ENCODE results near the gene PRDX1.
A peak's percentile ranks its signal among the peaks of the same experiment; 100 is the strongest.
"Not testable (repeated sequence)": the region's sequence is repeated elsewhere in the genome, so short reads cannot be mapped to it uniquely, and the experiment has no call there.

The PRDX1 gene

DNA sequence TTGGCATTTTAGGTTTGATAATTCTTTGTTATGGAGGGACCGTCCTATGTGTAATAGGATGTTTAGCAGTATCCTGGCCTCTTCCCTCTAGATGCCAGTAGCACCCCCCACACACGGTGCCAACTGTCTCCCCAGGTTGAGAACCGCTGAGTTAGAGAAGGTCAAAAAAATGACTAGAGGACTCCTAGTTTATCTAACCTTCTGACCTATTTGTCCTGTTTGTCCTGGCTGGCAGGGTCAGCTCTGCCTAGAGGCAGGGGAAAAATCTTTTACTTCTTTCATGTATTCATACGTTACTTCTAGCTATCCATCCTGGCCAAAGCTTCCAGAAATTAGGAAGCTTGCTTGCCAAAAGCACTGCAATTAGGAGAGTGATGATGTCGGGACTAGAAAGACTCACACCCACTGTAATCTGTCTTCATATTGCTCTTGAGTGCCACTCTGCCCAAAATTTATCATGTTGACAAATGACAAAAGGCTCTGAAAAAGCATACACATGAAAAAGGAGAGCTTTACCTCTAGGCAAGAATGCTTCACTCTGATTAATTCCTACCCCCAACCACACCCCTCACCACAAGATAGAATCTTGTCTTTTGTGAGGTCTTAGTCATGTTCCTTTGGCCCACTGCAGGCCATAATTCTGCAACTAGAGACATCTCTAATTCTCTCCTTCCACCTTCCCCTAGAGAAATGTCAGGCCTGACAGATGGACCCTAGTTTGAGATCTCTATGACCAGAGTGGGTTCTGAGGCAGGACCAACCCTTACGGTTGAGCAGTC lies 14.5 kb upstream of the PRDX1 start:
- ChIA-PET POLR2A (interaction anchor here (1.0 to 5.6 kb wide), 4 partner anchors 9 to 15 kb away, joined by 3 to 45 read pairs (median 9); partner anchors contain the start of genes AKR1A1 and PRDX1), CTCF (interaction anchor here (0.5 kb wide), 1 partner anchor 13 kb away, joined by 3 read pairs; no protein-coding TSS in a partner anchor)
- DNase-seq (ENCODE audit: extremely low spot score) = no peak
- no peak for TF ChIP-seq SUZ12 (IDR thresholded peaks at IDR 0.05)
- TF ChIP-seq BHLHE40 (IDR thresholded peaks at IDR 0.05; ENCODE audit: borderline replicate concordance) = no peak
- TF ChIP-seq L3MBTL2 (conservative IDR thresholded peaks at IDR 0.05) = no peak
- no peak for TF ChIP-seq ARNT (IDR thresholded peaks at IDR 0.05)
- no peak for TF ChIP-seq CTBP1 (IDR thresholded peaks at IDR 0.05; ENCODE audit: borderline replicate concordance)
- TF ChIP-seq FOXM1 (IDR thresholded peaks at IDR 0.05; ENCODE audit: borderline replicate concordance) = no peak
- no peak for TF ChIP-seq FOXA1 (IDR thresholded peaks at IDR 0.05)
- TF ChIP-seq FOXK2 (IDR thresholded peaks at IDR 0.05) = no peak
- TF ChIP-seq ELF4 (IDR thresholded peaks at IDR 0.05) = no peak
- no peak for TF ChIP-seq LEF1 (IDR thresholded peaks at IDR 0.05; ENCODE audit: borderline replicate concordance)
- no peak for TF ChIP-seq NFRKB (IDR thresholded peaks at IDR 0.05)

DNA sequence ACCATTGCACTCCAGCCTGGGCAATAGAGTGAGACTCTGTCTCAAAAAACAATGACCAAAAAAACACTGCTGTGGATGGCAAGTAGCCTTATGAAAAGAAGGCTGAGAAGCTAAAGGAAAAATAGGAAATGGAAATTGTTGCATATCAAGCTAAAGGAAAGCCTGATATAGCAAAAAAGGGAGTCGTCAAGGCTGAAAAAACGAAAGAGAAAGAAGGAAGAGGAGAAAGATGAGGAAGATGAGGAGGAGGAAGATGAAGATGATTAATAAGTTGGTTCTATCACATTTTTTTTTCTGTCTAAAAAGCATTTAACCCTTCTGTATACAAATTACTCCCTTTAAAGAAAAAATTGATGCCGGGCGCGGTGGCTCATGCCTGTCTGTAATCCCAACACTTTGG lies 10.2 kb upstream of the PRDX1 start:
- ChIA-PET CTCF (no interaction called here), POLR2A (interaction anchor here (2.5 kb wide), 1 partner anchor 10 kb away, joined by 10 read pairs; the partner anchor contains the start of gene PRDX1)
- no peak for DNase-seq (ENCODE audit: extremely low spot score)
- TF ChIP-seq HDGF (IDR thresholded peaks at IDR 0.05; ENCODE audit: borderline replicate concordance) (no peak), ARNT (IDR thresholded peaks at IDR 0.05) (no peak), FOXA1 (IDR thresholded peaks at IDR 0.05) (no peak), CTBP1 (IDR thresholded peaks at IDR 0.05; ENCODE audit: borderline replicate concordance) (no peak), FOXM1 (IDR thresholded peaks at IDR 0.05; ENCODE audit: borderline replicate concordance) (no peak), TARDBP (IDR thresholded peaks at IDR 0.05) (no peak), FOXK2 (IDR thresholded peaks at IDR 0.05) (no peak), BHLHE40 (IDR thresholded peaks at IDR 0.05; ENCODE audit: borderline replicate concordance) (no peak), SP1 (IDR thresholded peaks at IDR 0.05) (no peak), NFRKB (IDR thresholded peaks at IDR 0.05) (no peak), ELF4 (IDR thresholded peaks at IDR 0.05) (no peak), LEF1 (IDR thresholded peaks at IDR 0.05; ENCODE audit: borderline replicate concordance) (no peak), ZNF384 (IDR thresholded peaks at IDR 0.05) (no peak)
- TF ChIP-seq, protein P1, sequence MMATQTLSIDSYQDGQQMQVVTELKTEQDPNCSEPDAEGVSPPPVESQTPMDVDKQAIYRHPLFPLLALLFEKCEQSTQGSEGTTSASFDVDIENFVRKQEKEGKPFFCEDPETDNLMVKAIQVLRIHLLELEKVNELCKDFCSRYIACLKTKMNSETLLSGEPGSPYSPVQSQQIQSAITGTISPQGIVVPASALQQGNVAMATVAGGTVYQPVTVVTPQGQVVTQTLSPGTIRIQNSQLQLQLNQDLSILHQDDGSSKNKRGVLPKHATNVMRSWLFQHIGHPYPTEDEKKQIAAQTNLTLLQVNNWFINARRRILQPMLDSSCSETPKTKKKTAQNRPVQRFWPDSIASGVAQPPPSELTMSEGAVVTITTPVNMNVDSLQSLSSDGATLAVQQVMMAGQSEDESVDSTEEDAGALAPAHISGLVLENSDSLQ (IDR thresholded peaks at IDR 0.05) = no peak

DNA sequence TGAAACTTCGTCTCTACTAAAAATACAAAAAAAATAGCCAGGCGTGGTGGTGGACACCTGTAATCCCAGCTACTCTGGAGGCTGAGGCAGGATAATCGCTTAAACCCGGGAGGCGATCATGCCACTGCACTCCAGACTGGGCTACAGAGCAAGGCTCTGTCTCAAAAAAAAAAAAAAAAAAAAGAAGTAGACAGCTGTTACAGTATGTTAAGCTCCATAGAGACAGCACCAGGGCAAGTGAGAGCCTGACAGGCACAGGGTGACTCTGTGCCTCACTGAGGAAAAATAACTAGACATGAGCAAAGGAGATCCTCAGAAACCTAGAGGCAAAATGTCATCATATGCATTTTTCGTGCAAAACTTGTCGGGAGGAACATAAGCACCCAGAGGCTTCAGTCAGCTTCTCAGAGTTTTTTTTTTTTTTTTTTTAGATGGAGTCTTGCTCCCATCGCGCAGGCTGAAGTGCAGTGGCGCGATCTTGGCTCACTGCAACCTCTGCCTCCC lies 9.0 kb upstream of the PRDX1 start:
- ChIA-PET POLR2A (interaction anchor here (2.2 kb wide), 1 partner anchor 9 kb away, joined by 8 read pairs; the partner anchor contains the start of gene PRDX1), CTCF (interaction anchor here (0.6 kb wide), 1 partner anchor 36 kb away, joined by 3 read pairs; no protein-coding TSS in a partner anchor)
- no peak for DNase-seq (ENCODE audit: extremely low spot score)

DNA sequence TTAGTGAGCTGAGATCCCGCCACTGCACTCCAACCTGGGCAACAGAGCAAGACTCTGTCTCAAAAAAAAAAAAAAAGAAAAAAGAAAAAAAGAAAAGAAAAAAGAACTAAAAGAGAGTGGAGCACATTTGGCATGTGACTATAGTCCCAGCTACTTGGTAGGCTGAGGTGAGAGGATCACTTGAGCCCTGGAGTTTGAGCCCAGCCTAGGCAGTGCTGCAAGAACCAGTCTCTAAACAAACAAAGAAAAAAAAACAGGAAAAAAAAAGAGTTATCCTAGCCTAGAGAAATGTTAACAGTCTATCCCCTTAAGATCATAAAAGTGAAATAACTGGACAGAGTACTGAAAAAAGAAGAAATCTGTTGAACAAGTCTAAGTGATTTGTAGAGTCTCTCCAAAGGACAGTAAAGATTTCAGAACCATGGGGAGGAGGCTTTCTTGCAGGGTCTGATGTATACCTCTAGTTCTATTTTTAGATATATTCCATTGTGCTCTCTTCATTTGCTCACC lies 4.5 kb upstream of the PRDX1 start:
- no peak for DNase-seq (ENCODE audit: extremely low spot score)
- TF ChIP-seq FOXA1 (IDR thresholded peaks at IDR 0.05) (no peak), SP1 (IDR thresholded peaks at IDR 0.05) (no peak), BHLHE40 (IDR thresholded peaks at IDR 0.05; ENCODE audit: borderline replicate concordance) (no peak), FOXM1 (IDR thresholded peaks at IDR 0.05; ENCODE audit: borderline replicate concordance) (no peak)
- ChIA-PET CTCF (no interaction called here), POLR2A (interaction anchor here (1.5 to 1.7 kb wide), 2 partner anchors 10 to 25 kb away, joined by 3 to 4 read pairs; partner anchors contain the start of gene AKR1A1)

More for the DNA sequence above, 9.0 kb upstream of the PRDX1 start:
- TF ChIP-seq ZNF384 (IDR thresholded peaks at IDR 0.05) (peak; percentile 47), FOXA1 (IDR thresholded peaks at IDR 0.05) (no peak)

DNA sequence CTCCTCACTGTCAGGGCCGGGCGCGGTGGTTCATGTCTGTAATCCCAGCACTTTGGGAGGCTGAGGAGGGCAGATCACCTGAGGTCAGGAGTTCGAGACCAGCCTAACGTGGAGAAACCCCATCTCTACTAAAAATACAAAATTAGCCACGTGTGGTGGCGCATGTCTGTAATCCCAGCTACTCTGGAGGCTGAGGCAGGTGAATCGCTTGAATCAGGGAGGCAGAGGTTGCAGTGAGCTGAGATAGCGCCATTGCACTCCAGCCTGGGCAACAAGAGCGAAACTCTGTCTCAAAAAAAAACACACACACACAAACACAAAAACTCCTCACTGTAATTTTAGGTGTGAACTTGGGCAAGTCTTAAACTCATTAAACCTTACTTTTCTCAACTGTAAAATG lies 2.3 kb upstream of the PRDX1 start:
- ChIA-PET CTCF (interaction anchor here (2.1 kb wide), 1 partner anchor 45 kb away, joined by 6 read pairs; no protein-coding TSS in a partner anchor), POLR2A (interaction anchor here (0.6 to 5.7 kb wide), 4 partner anchors 13 to 638 kb away, joined by 3 to 68 read pairs (median 24); partner anchors contain the start of gene AKR1A1)
- not testable (repeated sequence) for DNase-seq (ENCODE audit: extremely low spot score)

DNA sequence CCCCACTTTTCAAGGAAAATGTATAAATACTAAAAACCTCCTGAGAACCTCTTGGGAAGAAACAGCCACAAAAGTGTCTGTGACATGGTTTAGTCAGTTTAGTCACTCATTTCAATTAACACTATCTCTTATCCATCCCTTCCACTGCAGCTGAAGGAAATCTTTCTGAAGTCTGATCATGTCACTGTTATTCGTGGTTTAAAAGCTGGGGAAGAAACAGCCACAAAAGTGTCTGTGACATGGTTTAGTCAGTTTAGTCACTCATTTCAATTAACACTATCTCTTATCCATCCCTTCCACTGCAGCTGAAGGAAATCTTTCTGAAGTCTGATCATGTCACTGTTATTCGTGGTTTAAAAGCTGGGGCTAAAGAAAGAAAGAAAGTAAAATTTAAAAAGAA lies 1.8 kb upstream of the PRDX1 start:
- ChIA-PET CTCF (interaction anchor here (2.1 kb wide), 1 partner anchor 46 kb away, joined by 6 read pairs; no protein-coding TSS in a partner anchor), POLR2A (interaction anchor here (0.6 to 5.7 kb wide), 5 partner anchors 13 to 638 kb away, joined by 3 to 68 read pairs (median 3); partner anchors contain the start of gene AKR1A1)
- DNase-seq (ENCODE audit: extremely low spot score) = not testable (repeated sequence)

DNA sequence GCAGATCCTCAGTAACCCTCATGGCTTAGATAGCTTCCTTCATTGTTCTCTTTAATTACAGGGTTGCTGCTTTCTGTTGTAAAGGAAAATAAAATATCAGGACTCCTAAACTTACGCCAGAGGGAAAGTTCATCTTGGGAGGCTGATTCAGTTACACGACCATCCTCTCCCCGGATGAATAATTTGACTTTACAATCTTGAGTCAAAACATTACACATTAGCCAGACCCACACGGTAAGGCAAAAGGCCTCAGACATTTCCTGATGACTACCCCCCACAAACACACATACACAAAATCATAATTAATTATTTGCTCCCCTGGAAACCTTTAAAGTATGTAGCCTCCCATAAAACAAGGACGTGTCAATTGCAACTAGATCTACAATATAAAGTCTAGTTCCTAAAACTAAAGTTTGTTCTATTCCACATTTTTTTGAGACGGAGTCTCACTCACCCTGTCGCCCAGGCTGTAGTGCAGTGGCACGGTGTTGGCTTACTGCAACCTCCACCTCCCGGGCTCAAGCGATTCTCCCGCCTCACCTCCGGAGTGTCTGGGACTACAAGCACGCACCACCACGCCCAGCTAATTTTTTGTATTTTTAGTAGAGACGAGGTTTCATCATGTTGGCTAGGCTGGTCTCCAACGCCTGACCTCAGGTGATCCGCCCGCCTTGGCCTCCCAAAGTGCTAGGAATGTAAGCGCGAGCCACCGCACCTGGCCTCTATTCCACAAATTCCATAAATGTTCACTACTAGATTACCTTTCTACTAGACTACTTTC lies 830 bp upstream of the PRDX1 start:
- CTCF ChIA-PET = interaction anchor here (0.5 to 2.1 kb wide), 3 partner anchors 11 to 47 kb away, joined by 4 to 6 read pairs (median 4); no protein-coding TSS in a partner anchor
- POLR2A ChIA-PET = interaction anchor here (0.6 to 5.7 kb wide), 38 partner anchors 8 to 801 kb away, joined by 3 to 68 read pairs (median 6); partner anchors contain the start of genes AKR1A1, CCDC163, GPBP1L1 and HECTD3
- TF ChIP-seq L3MBTL2 (conservative IDR thresholded peaks at IDR 0.05) (no peak), FOXM1 (IDR thresholded peaks at IDR 0.05; ENCODE audit: borderline replicate concordance) (no peak), SUZ12 (IDR thresholded peaks at IDR 0.05) (no peak), LEF1 (IDR thresholded peaks at IDR 0.05; ENCODE audit: borderline replicate concordance) (no peak), NFRKB (IDR thresholded peaks at IDR 0.05) (no peak)
- no peak for DNase-seq (ENCODE audit: extremely low spot score)

DNA sequence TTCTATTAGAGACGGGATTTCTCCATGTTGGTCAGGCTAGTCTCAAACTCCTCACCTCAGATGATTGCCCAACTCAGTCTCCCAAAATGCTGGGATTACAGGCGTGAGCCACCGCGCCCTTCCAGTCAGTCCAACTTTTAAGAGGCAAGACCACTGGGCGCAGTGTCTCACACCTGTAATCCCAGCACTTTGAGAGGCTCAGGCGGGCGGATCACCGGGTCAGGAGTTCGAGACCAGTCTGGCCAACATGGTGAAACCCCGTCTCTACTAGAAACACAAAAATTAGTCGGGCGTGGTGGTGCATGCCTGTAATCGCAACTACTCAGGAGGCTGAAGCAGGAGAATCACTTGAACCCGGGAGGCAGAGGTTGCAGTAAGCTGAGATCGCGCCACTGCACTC lies 1.9 kb downstream of the PRDX1 start:
- ChIA-PET POLR2A (interaction anchor here (2.6 to 4.1 kb wide), 2 partner anchors 20 to 180 kb away, joined by 17 to 32 read pairs; partner anchors contain the start of genes CCDC163, MMACHC, MUTYH and TOE1), CTCF (interaction anchor here (1.1 kb wide), 1 partner anchor 46 kb away, joined by 3 read pairs; no protein-coding TSS in a partner anchor)
- DNase-seq (ENCODE audit: extremely low spot score) = not testable (repeated sequence)

Data from HEK293T (cell line).